ENCODE results near the gene P2RX4.
"Not testable (repeated sequence)": the region's sequence is repeated elsewhere in the genome, so short reads cannot be mapped to it uniquely, and the experiment has no call there.

P2RX4 gene

DNA sequence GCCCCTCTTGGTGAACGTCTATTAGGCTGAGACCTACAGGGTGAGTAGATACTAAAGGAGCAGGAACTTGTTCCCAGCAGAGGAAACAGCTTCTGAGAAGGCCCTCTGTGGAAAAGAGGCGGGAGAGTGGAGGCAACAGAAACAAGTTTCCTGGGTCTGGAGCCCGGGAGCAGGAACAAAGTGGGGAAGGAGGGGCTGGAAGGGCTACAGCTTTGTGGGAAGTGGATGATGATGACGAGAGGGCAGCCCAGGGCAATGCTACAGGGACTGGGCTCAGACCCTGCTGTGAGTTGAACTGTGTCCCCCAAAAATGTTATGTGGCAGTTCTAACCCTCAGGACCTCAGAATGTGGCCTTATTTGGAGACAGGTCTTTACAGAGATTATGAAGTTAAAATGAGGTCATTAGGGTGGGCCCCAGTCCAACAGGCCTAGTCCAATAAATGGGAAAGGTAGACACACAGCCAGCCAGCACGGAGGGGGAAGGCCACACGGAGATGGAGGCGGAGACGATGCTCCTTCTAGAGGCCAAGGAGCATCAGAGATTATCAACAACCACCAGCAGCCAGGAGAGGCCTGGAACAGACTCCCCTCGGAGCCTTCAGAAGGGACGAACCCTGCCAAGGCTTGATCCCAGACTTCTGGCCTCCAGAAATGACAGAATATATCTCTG lies 72.3 kb downstream of the P2RX4 start:
- H3K4me3 ChIP-seq (ENCODE audit: low read depth, low read length): no peak overlapping the region
- TF ChIP-seq, protein P1, sequence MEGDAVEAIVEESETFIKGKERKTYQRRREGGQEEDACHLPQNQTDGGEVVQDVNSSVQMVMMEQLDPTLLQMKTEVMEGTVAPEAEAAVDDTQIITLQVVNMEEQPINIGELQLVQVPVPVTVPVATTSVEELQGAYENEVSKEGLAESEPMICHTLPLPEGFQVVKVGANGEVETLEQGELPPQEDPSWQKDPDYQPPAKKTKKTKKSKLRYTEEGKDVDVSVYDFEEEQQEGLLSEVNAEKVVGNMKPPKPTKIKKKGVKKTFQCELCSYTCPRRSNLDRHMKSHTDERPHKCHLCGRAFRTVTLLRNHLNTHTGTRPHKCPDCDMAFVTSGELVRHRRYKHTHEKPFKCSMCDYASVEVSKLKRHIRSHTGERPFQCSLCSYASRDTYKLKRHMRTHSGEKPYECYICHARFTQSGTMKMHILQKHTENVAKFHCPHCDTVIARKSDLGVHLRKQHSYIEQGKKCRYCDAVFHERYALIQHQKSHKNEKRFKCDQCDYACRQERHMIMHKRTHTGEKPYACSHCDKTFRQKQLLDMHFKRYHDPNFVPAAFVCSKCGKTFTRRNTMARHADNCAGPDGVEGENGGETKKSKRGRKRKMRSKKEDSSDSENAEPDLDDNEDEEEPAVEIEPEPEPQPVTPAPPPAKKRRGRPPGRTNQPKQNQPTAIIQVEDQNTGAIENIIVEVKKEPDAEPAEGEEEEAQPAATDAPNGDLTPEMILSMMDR (IDR thresholded peaks at IDR 0.05; ENCODE audit: low read depth, low read length): no peak
- TF ChIP-seq POLR2A (IDR thresholded peaks at IDR 0.05; ENCODE audit: extremely low read depth, insufficient read length) (no peak), MYC (IDR thresholded peaks at IDR 0.05; ENCODE audit: low read depth, low read length) (no peak)
- no peak for DNase-seq (ENCODE audit: low read depth)

DNA sequence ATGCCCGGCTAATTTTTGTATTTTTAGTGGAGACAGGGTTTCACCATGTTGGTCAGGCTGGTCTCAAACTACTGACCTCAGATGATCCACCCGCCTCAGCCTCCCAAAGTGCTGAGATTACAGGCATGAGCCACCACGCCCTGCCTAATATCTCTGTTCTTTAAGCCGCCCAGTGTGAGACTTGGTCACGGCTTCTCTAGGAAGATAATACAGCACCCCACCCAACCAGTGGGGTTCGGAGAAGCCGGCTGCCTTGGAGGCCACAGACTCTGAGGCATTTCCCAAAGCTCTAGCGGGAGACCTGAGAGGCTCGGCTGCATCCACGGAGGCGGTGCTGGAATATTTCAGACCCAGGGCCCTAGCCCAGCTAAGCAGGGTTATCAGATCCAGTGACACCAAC lies 73.0 kb downstream of the P2RX4 start:
- DNase-seq (ENCODE audit: low read depth); H3K4me3 ChIP-seq (ENCODE audit: low read depth, low read length): not testable (repeated sequence)

DNA sequence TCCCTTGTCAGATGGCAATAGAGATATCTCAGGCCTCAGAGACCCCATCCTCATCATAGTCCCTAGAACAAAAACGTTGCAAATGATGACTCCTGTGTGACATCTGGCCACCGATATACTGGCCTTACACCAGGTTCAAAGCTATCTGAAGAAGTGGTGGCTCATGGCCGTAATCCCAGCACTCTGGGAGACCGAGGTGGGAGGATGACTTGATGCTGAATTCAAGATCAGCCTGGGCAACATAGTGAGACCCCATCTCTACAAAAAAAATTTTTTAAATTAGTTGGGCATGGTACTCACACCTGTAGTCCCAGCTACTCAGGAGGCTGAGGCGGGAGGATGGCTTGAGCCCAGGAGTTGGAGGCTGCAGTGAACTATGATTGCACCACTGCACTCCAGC lies 73.5 kb downstream of the P2RX4 start:
- no peak for TF ChIP-seq MYC (IDR thresholded peaks at IDR 0.05; ENCODE audit: low read depth, low read length)
- no peak for TF ChIP-seq POLR2A (IDR thresholded peaks at IDR 0.05; ENCODE audit: extremely low read depth, insufficient read length)
- TF ChIP-seq, protein P1 (IDR thresholded peaks at IDR 0.05; ENCODE audit: low read depth, low read length): no peak
- TF ChIP-seq, protein P2, sequence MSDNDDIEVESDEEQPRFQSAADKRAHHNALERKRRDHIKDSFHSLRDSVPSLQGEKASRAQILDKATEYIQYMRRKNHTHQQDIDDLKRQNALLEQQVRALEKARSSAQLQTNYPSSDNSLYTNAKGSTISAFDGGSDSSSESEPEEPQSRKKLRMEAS (IDR thresholded peaks at IDR 0.05; ENCODE audit: low read depth, low read length): no peak
- no peak for DNase-seq (ENCODE audit: low read depth)

More for the DNA sequence above, 73.5 kb downstream of the P2RX4 start:
- no peak overlapping the region for H3K4me3 ChIP-seq (ENCODE audit: low read depth, low read length)

Data from NB4 (cell line).